Measurements from ENCODE around the gene XIST.

The XIST gene

GRCh38 chrX:73863268-73863667, 10.8 kb upstream of the XIST start:
- ATAC-seq (ENCODE audit: insufficient read depth, low read depth) (no peak), DNase-seq (no peak)
- no peak overlapping the region for H2AFZ ChIP-seq (ENCODE audit: low read depth, low read length)
- H3K79me2 ChIP-seq (ENCODE audit: insufficient read depth, low read length): no peaks in the 10 kb centered on the region
- no peaks in the 10 kb centered on the region for H3K9me3 ChIP-seq (ENCODE audit: insufficient read depth, low read length, severe bottlenecking)
- H3K27me3 ChIP-seq (ENCODE audit: insufficient read depth, low read length, poor library complexity): no peaks in the 10 kb centered on the region
- H3K9ac ChIP-seq (ENCODE audit: low read depth, low read length): no peak overlapping the region
- TF ChIP-seq EZH2 (IDR thresholded peaks at IDR 0.05; ENCODE audit: borderline replicate concordance, low read depth, low read length, severe bottlenecking): no peak
- TF ChIP-seq CTCF (IDR thresholded peaks at IDR 0.05; ENCODE audit: borderline replicate concordance, extremely low read depth, low read length, poor library complexity, severe bottlenecking): no peak
- H3K27ac ChIP-seq (ENCODE audit: low read length): no peak overlapping the region
- no peak overlapping the region for H3K4me2 ChIP-seq (ENCODE audit: insufficient read depth, low read length)
- H4K20me1 ChIP-seq (ENCODE audit: insufficient read depth, low read length): no peaks in the 10 kb centered on the region
- no peaks in the 10 kb centered on the region for H3K4me1 ChIP-seq (ENCODE audit: insufficient read depth, low read length)
- H3K36me3 ChIP-seq (ENCODE audit: insufficient read depth, low read length): no peaks in the 10 kb centered on the region
- no peak overlapping the region for H3K4me3 ChIP-seq (ENCODE audit: low read depth in 1 of 2, low read length in 2 of 2)

DNA sequence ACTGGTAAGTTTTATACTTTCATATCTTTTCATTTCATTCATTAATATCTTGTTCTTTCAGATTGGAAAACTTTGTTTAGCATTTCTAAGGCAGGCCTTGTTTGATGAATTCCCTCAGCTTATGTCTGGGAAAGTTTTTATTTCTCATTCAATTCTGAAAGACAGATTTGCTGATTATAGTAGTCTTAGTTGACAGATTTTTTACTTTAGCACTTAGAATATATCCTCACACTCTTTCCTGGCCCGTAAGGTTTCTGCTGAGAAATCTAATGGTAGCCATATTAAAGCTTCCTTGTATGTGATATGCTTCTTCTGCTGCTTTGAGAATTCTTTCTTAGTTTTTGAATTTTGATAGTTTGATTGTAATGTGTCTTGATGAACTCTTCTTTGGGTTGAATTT, 7.1 kb upstream of the XIST start:
- H3K36me3 ChIP-seq (ENCODE audit: insufficient read depth, low read length): no peaks in the 10 kb centered on the region
- no peak overlapping the region for H2AFZ ChIP-seq (ENCODE audit: low read depth, low read length)
- no peaks in the 10 kb centered on the region for H3K79me2 ChIP-seq (ENCODE audit: insufficient read depth, low read length)
- no peaks in the 10 kb centered on the region for H4K20me1 ChIP-seq (ENCODE audit: insufficient read depth, low read length)
- ATAC-seq (ENCODE audit: insufficient read depth, low read depth): no peak
- no peak for DNase-seq
- no peaks in the 10 kb centered on the region for H3K27me3 ChIP-seq (ENCODE audit: insufficient read depth, low read length, poor library complexity)
- no peak overlapping the region for H3K4me2 ChIP-seq (ENCODE audit: insufficient read depth, low read length)
- TF ChIP-seq CTCF (IDR thresholded peaks at IDR 0.05; ENCODE audit: borderline replicate concordance, extremely low read depth, low read length, poor library complexity, severe bottlenecking): no peak
- no peak for TF ChIP-seq EZH2 (IDR thresholded peaks at IDR 0.05; ENCODE audit: borderline replicate concordance, low read depth, low read length, severe bottlenecking)
- no peak overlapping the region for H3K27ac ChIP-seq (ENCODE audit: low read length)
- no peak overlapping the region for H3K9ac ChIP-seq (ENCODE audit: low read depth, low read length)
- H3K4me3 ChIP-seq (ENCODE audit: low read depth in 1 of 2, low read length in 2 of 2): no peak overlapping the region
- no peaks in the 10 kb centered on the region for H3K4me1 ChIP-seq (ENCODE audit: insufficient read depth, low read length)
- no peaks in the 10 kb centered on the region for H3K9me3 ChIP-seq (ENCODE audit: insufficient read depth, low read length, severe bottlenecking)

GRCh38 chrX:73855546-73855945, 3.0 kb upstream of the XIST start:
- Histone ChIP-seq H3K4me1 (ENCODE audit: insufficient read depth, low read length) (no peaks in the 10 kb centered on the region), H3K27me3 (ENCODE audit: insufficient read depth, low read length, poor library complexity) (no peaks in the 10 kb centered on the region), H3K9me3 (ENCODE audit: insufficient read depth, low read length, severe bottlenecking) (no peaks in the 10 kb centered on the region), H4K20me1 (ENCODE audit: insufficient read depth, low read length) (no peaks in the 10 kb centered on the region), H2AFZ (ENCODE audit: low read depth, low read length) (no peak overlapping the region), H3K4me3 (ENCODE audit: low read depth in 1 of 2, low read length in 2 of 2) (no peak overlapping the region), H3K79me2 (ENCODE audit: insufficient read depth, low read length) (no peaks in the 10 kb centered on the region), H3K36me3 (ENCODE audit: insufficient read depth, low read length) (no peaks in the 10 kb centered on the region), H3K4me2 (ENCODE audit: insufficient read depth, low read length) (no peak overlapping the region), H3K9ac (ENCODE audit: low read depth, low read length) (no peak overlapping the region), H3K27ac (ENCODE audit: low read length) (no peak overlapping the region)
- ATAC-seq (ENCODE audit: insufficient read depth, low read depth): peak; percentile 89
- TF ChIP-seq EZH2 (IDR thresholded peaks at IDR 0.05; ENCODE audit: borderline replicate concordance, low read depth, low read length, severe bottlenecking) (no peak), CTCF (IDR thresholded peaks at IDR 0.05; ENCODE audit: borderline replicate concordance, extremely low read depth, low read length, poor library complexity, severe bottlenecking) (peak; percentile 81)
- peak; percentile 69 for DNase-seq

GRCh38 chrX:73852022-73852421, 492 bp downstream of the XIST start:
- H4K20me1 ChIP-seq (ENCODE audit: insufficient read depth, low read length): no peaks in the 10 kb centered on the region
- no peak for TF ChIP-seq CTCF (IDR thresholded peaks at IDR 0.05; ENCODE audit: borderline replicate concordance, extremely low read depth, low read length, poor library complexity, severe bottlenecking)
- no peak for TF ChIP-seq EZH2 (IDR thresholded peaks at IDR 0.05; ENCODE audit: borderline replicate concordance, low read depth, low read length, severe bottlenecking)
- no peaks in the 10 kb centered on the region for H3K27me3 ChIP-seq (ENCODE audit: insufficient read depth, low read length, poor library complexity)
- no peak for ATAC-seq (ENCODE audit: insufficient read depth, low read depth)
- DNase-seq: no peak
- no peaks in the 10 kb centered on the region for H3K9me3 ChIP-seq (ENCODE audit: insufficient read depth, low read length, severe bottlenecking)
- H3K9ac ChIP-seq (ENCODE audit: low read depth, low read length): no peak overlapping the region
- H3K4me2 ChIP-seq (ENCODE audit: insufficient read depth, low read length): no peak overlapping the region
- no peaks in the 10 kb centered on the region for H3K79me2 ChIP-seq (ENCODE audit: insufficient read depth, low read length)
- H3K4me3 ChIP-seq (ENCODE audit: low read depth in 1 of 2, low read length in 2 of 2): no peak overlapping the region
- H2AFZ ChIP-seq (ENCODE audit: low read depth, low read length): no peak overlapping the region
- no peaks in the 10 kb centered on the region for H3K4me1 ChIP-seq (ENCODE audit: insufficient read depth, low read length)
- no peaks in the 10 kb centered on the region for H3K36me3 ChIP-seq (ENCODE audit: insufficient read depth, low read length)
- H3K27ac ChIP-seq (ENCODE audit: low read length): no peak overlapping the region
